ENCODE data around the gene PAX5.

The PAX5 gene

DNA sequence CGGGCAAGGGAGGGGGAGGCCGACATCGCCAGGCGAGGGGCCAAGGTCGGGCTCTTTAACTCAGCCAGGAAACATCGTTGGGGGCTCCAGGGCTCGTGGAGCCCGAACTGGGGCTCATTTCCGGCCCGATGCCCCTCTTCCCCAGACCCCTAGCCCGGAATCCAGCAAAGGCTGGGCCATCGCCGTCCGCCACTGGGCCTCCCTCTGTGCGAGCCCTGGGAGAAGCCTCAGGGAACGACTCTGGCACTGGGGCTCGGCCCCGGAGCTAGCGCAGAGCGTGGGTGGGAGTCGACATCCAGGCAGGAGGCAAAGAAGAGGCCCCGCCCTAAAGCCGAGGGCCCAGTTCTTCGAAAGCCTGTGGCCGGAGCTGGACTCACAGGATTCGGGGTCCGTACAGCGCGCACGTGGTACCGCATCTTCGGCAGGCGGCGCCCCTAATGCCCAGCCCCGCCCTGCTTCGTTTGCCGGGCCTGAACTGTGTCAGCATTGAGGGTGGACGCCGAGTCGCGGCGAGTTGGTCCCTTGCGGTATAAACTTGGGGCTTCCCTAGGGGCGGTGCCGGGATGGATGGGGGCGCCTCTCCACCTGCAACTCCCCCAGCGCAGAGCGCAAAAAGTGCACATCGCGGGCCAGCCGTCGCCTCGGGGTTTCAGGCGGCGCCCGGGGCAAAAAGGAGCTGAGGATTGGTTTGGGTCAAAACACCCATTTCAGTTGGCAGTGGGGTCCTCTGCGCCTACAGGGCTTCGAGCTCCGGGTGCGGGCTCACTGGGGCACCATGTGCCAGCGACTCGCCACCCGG, 3.6 kb upstream of the PAX5 start:
- peak in 3 of 4 experiments; percentile 31 to 47 (median 36) for DNase-seq

DNA sequence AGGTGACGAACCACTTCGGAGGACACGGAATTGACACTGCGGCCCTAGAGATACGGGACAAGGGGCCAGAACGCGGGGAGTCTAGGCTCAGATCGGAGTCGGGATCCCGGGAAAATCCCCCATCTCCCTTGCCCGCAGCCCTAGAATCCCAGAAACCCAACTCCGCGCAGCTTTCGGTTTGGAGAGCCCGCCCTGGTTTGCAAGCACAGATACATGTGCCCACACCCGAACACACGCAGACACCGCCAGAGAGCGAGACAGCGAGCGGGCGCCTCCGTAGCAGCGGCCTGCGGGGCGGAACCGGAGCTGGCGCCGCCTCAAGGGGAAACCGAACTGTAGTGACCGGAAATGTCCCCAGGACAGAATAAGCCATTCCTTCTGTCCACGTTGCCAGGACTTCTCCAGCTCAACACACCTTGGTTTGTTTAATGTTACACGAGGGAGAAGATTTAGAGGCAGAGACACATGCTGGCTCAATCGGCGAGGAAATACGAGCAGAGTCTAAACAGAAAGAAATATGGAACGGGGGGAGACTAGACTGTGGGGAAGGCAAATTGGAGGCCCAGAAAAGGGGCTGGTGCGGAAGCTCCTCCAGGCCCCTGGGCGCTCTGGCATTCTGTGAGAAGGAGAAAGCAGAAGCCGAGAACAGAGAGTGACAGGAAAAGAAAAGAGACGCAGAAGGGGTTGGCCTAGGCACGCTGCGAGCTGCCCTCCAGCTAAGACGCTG, 2.9 kb upstream of the PAX5 start:
- DNase-seq = peak; percentile 52 to 76 (median 61)

DNA sequence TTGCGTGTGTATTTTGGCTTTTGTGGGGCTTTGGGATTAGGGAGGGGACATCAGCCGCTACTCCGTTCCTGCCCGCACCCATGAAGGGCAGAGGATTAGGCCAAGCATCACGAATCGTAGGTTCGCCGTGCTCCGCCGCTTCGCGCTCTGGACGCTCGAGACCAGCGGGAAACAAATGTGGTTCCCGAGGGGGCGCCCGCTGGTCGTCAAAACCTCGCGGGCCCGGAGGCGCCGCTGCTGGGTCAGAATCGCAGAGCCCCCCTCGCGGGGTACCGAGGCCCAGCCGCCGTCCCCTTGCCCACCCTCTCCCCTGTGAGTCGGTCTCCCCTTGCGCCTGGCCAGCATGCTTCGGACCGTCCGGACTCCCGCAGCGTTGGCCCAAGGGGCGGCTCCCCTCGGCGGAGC, 2.3 kb upstream of the PAX5 start:
- DNase-seq = peak in 2 of 4 experiments; percentile 33 to 43

DNA sequence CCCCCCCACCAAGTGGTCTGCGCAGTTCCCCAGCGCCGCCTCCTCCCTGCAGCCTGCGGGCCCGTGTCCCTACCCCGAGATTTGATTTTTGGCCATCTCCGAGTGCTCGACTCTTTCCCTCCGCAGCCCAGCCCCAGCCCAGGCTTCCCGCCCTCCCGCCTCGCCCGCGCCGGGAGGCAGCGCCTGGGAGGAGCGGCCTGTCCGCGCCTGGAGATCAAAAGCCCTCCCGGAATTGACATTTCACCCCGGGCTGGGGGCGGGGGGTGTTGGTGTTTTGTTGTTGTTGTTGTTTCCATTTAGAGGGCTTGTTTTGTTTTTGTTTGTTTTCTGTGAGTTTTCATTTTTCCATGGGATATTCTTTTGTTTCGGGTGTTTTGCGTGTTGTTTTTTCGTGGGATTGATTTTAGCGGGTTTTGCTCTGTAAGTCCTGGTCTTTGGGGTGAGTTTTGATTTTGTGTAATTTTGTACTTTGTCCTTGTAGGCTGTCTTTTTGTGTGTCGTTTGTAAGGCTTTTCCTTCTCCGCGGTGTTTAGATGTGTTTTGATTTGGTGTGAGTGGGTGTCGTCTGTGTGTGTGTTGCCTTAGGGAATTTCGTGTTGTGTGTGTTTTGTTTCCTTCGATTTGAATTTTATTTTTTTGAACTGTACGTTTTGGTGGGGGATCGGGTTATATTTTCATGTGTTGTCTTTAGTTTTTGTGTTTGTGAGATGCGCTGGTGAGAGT, 1.7 kb upstream of the PAX5 start:
- peak in 2 of 4 experiments; percentile 24 to 32 for DNase-seq

DNA sequence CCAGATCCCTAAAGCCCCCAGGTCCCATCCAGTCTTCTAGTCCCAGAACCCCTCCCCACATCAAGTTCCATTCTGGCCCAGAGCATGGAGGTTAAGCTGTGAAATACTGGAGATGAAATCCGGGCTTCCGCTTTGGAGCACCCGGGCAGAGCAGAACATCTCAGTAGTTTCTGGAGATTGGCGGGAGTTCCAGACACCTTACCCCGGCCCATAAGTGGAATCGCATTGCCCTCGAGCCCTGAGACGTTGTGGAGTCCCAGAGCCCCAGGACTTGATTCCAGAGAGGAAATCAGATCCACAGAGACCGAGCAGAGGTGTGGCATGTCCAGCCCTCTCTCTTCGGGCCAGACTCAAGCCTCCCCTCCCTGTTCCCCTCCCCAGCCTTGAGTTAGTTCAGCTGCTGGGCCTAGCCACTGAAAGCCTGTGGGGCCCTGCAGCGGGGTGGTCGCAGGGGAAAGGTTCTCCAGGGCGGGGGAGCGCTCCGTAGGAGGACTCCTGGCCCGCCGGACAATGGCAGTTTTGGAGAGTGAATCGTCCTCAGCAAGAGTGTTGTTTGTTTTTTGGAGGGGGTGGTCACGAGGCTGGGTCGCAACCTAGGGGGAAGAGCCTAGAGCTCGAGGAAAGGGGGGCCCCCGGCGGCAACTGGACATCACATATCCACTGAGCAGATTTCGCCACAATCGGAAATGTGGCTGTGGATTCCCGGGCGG, 1.0 kb upstream of the PAX5 start:
- peak in 2 of 4 experiments; percentile 17 to 27 for DNase-seq

DNA sequence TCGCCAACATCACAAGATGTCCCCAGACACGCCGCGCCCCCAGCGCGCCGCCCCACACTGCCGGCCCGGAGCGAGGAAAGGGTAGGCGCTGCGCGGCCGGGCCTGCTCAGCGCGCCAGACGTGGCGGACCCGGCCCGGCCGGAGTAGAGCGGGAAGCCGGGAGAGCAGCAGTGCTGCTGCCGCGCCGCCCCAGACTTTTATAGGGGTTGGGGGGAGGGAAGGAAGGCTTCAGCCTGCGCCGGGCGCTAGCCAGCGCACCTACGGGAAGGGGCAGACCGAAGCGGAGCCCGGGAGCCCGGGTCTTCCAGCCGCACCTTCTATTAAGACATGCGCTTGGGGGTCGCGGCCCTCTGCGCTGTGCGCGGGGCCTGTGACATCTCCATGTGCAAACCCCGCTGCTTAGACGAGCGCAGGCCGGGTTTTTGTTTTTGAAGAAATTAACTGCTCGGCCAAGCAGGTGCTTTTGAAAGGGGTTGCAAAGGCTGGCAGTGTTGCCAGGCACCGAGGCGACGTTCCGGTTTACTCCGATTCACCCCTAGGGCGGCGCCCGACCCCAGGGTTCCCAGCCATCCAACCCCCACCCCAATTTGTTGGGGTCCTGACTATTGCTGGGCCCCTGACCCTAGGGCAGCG, 353 bp upstream of the PAX5 start:
- DNase-seq = peak; percentile 68 to 85 (median 76)

DNA sequence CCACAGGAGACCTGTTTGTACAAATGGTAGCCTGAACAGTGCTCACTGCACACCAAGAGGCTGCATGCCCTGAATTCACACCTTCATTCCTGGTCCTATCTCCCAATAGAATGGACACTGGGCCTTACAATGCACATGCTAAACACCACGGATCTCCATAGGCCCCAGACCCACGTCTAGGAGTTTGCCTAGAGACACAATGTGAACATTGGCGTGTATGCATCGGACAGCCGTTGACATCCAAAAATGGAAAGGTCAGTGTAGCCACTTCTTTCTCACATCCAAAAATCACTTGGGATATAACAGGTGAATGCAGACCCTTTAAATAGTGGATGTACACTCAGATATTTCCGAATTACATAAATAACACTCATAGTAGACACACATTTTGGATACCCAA, 927 bp downstream of the PAX5 start:
- DNase-seq = no peak

DNA sequence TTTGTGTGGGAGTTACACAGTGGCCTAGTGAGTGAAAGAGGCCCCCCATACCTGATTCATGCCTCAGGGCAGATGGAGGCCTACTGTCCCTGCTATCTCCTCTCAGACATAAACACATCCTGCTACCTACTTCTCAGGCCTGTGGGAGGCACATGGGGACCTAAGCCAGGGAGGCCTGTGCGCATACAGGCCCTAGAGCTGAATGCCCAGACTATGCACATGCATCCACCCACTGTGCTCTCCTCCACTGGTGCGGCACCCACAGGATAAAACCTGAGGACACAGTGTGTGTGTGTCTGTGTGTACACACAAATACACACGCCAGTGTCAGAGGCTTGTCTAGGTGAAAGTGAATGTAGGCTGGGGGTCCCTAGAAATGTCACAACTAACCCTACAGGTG, 1.4 kb downstream of the PAX5 start:
- DNase-seq = no peak

DNA sequence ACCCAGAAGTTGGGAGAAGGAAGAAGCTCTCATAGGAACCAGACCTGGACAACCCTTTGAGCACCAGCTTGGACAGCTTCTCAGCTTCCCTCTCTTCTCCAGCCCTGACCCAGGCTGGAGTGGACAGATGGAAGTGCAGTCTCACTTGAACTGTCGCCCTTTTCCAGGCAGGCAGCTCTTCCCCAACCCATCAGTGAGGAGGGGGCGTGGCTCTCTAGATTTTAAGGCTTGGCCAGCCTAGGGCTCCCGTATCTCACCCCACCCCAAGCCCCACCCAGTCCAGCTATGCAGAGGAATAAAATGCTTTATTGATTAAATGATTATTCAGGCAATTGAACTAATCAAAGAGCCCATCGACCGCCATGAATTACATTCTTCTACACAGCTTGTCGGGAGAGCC, 2.2 kb downstream of the PAX5 start:
- DNase-seq = no peak

DNA sequence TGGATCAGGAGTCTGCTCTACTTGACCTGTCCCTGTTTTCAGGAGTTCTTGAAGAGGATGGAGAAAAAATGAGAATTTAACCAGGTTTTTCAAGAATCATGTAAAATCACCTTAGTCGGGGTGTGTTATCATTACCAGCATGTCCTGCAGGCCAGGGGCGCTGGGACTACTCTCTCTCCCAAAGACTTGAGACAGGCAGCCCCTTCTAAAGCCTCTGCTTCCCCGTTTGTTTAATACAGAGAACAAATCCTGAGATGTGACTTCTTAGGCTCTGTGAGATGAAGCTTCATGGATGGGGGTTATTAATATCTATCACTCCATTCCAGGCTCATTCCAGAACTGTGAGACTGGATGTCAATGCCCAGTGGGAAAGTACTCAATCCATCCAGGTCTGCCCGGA, 3.0 kb downstream of the PAX5 start:
- no peak for DNase-seq

DNA sequence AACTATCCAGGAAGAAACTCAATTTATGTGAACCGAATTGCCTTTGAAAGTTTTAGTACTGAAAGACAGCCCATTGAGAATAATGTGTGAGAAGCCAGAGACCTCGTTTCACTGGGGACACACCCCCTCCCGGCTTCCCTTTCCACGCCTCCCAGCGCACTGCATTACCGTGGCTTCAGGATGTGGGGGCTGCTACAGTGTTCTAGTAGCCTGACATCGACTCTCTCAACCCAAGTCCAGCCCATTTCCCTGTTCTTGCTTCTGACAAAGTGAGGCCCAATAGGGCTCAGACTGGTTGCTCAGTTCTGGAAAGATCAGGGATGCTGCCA, 3.5 kb downstream of the PAX5 start:
- DNase-seq = no peak

DNA sequence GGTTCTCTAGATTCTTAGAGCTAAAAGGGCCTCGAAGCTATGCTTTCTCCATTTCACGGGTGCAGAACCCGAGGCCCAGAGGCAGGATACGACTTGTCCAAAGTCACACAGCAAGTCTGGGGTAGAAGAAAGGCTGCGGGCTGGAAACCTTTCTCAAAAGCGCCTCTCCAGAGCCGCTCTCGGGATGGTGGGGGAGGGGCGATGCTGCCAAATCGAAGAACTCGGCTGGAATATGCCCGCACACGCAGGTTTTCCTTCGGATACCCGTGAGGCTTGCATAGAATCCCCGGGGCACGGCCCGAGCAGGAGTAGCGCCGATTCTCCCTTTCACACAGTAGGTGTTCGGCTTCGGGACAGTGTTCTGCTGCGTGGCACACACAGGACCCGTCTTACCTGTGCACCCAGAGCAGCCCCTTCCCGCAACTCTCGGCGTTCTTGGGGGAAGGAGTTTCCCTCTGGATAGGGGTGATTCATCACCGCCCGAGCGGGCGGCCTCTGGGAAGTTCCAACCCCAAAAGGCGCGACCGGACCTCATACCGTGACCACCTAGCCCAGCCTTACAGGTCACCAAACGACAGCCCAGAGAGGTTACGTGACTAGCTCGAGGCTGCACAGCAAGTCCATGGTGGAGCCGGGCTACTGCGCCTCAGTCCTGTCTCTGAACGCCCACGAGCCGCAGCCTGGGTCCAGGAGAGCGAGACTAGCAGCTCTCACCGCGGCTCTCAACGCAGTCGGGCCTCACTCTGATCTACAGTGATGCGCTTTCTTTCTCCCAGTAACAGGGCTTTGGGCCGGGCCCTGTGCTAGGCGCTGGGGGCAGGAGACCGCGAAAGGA, 4.1 kb downstream of the PAX5 start:
- peak in 1 of 4 experiments; percentile 17 for DNase-seq

DNA sequence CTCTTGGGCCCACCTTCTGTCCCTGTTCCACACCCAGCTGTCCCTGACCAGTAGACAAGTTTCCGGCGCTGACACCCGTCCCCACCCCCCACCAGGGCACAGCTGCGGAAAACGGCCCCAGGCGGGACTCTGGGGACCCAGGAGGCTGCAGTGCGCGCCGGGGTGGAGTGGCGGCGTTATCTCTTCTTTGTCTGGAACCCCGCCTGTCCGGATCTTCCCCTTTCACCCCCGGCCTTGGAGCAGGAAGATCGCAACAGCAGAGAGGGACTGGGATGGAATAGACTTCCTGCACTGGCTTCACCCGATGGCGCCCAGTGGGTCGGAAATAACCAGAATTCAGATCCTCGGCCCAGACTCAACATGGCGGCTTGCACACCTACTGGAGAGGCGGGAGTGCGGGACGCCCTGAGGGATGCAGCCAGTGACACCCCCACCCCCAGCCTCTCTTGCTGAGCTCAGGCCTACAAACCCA, 4.7 kb downstream of the PAX5 start:
- DNase-seq = no peak

DNA sequence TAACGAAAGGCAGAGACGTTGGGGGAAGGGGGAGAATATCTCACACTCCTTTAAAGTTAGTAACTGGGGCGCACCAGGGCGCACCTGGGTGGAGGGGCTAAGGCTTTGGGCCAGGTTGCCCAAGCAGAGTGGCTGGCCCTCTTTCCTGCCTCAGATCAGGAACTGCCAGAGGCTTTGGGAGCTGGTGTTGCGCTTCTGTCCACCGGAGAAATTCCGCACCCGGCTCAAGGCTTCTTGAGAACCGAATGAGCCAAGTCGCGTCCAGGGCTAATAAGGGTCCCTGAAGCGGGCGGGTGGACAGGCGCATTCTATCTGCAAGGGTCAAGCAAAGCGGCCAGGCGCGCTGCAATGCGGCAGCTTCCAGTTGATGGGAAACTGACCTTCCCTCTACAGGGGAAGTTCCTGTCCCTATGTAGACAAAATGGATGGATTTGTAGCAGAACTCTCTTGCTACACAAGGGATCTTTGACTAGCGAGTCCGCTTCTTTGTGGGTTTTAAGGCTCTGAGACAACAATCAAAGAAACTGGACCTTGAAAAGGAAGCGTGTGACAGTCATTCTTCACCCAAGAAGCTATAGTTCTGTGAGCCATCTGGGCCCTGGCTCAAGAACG, 5.5 kb downstream of the PAX5 start:
- DNase-seq = no peak

DNA sequence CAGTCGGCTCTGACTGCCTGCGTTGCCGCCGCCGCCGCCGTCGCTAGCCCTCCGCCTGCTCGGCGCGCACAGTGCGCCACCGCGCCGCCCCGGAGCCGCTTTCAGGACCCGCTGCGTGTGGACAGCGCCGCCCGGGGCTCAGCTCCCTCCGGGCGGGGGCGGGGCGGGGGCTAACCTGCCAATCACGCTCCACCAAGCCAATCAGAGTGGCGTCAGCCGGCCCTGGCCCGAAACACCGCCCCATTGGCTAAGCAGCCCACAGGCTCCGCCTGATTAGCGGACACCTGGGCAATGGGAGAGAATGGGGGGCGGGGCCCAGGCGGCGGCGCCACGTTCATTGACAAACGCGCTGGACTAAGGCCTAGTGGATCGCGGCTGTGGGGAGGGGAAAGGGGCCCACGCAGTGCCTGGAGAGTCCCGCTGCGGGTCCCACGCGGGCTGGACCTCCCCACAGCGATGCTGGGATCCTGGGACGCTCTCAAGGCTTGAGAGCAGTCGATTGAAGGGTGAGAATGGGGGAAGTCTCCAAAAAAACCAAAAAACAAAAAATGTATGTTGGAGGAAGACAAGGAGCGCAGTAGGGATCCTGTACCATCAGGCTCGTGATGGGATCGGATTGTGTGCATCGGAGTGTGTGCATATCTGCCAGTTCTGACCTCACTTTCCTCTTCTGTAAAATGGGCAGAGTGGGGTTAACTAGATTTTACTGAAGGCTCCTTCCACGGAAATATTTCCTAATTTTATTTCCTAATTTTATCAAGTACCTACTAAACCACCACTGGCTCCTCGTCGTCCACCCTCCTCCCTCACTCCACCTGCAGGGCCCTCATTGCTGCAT, 6.3 kb downstream of the PAX5 start:
- DNase-seq = peak; percentile 82 to 93 (median 86)

DNA sequence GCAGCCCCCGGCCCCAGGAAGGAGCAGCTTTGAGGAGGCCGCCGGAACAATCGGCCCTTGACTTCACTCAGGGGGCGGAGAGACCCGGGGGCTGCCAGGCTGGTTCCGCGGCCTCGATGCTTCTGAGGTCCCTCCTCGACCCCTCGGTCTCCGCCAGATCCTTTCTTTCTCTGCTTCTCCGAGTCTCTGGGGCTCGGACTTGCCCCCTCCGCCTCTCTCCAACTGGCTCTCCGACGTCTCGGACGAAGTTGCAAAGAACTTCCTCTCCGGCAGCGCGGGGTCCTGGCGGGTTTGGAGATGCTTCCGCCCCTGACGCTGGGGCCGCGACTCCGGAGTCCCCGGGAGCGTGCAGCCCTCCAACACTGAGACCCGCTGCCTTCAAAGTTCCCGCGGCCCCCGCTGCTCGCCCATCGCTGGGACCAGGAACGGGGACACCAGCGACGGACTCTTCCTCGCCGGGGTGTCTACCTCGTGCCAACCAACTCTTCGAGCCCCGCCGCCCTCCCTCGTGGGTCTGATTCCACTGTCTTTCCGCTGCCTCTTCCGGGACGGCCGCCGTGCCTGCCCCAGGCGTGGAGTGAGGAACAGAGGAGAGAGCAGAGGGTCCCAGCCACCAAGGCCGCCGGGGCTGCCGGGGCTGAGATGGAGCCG, 7.0 kb downstream of the PAX5 start:
- DNase-seq = no peak

DNA sequence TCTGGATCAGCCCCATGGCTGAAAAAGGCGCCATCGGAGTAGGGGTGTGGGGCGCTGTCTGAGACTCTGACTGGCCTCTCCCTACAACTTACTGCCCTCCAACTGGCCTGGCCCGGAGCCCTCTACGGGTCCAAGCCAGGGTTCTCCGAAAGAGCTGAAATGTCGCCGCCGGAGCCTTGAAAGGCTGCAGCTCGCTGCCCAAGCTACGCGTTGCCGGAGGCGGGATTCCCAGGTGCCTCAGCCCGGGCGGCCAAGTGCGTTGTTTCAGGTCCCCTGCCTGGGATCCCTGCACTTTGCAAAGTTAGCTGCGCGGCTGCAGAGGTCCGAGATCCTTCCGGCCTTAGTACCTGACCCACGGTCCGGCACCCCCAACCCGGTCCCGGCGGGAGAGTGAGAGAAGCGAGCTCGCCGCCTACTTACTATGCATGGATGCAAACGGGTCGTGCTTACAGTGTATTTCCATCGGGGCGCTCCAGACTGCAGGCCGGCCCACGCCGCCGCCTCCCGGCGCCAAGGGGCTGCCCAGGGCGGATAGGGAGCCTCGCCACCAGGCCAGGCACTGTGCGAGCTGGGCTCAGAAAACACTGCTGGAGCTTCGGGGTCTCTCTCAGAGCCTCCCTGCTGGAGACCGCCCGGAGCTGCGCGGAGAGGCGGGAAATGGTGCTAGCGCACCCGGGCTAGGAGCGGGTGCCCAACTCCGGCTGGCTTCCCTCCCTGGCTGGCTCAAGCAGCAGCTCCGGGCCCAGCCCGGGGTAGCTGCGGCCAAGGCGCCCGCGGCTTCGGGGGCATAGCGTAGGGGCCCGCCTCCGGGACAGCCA, 7.7 kb downstream of the PAX5 start:
- no peak for DNase-seq

DNA sequence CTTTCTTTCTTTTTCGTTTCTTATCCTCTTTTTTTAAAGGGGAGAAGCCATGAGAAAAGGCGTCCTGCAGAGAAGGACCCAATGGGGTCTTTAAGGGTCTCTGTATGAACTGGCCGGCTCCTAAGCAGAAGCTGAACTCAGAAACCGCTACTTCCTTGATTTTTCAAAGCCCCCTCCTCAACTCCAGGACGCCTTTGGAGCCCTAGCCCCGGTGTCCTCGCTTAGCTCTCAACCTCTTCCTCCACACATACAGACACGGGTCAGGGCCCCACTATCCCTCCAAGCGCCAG, 8.3 kb downstream of the PAX5 start:
- DNase-seq = no peak

All from suppressor macrophage (primary cell).